HL-60 (cell line): ENCODE data around the gene COLEC11.

Experiments
- DNase-seq, 2 experiments: peaks; one replicate each; pipeline ENCODE4 v3.0.0-alpha.2; 2010 to 2020; ENCODE audit warnings: low read depth in 1 of 2, low spot score in 1 of 2
- H3K27ac ChIP-seq: fragments of 250-450 bp; sonication (Bioruptor Pico); replicated peaks from 2 replicates; pipeline ENCODE4 v1.5.1; 2020; ENCODE audit warnings: mild to moderate bottlenecking, moderate library complexity
- H3K27me3 ChIP-seq: fragments of 250-450 bp; sonication (Bioruptor Pico); 2 replicates; pipeline ENCODE4 v1.5.1; 2021; ENCODE audit warnings: mild to moderate bottlenecking, moderate library complexity; ENCODE audit not compliant: insufficient read depth, poor library complexity, severe bottlenecking
- H3K4me3 ChIP-seq: replicated peaks from 2 replicates; pipeline ENCODE4 v1.5.1; 2011; ENCODE audit warnings: mild to moderate bottlenecking, control low read depth, low read length; ENCODE audit not compliant: insufficient read depth
- GABPA ChIP-seq: IDR thresholded peaks from 2 replicates; pipeline ENCODE4 v1.6.1; 2012; ENCODE audit warnings: low read depth
- POLR2AphosphoS5 ChIP-seq: IDR thresholded peaks from 2 replicates; pipeline ENCODE4 v1.6.1; 2012; ENCODE audit warnings: low read depth
- SPI1 ChIP-seq: IDR thresholded peaks from 2 replicates; pipeline ENCODE4 v1.6.1; 2012; ENCODE audit warnings: low read depth, mild to moderate bottlenecking, borderline replicate concordance
- TF ChIP-seq, protein P1 (sequence below): IDR thresholded peaks from 2 replicates; pipeline ENCODE4 v1.6.1; 2012; ENCODE audit warnings: low read depth; ENCODE audit not compliant: insufficient replicate concordance
- TF ChIP-seq, protein P2 (sequence below): IDR thresholded peaks from one replicate; pipeline ENCODE4 v1.5.1; 2011; ENCODE audit warnings: low read length, control low read depth, inconsistent platforms; ENCODE audit not compliant: insufficient read depth

COLEC11 gene

DNA sequence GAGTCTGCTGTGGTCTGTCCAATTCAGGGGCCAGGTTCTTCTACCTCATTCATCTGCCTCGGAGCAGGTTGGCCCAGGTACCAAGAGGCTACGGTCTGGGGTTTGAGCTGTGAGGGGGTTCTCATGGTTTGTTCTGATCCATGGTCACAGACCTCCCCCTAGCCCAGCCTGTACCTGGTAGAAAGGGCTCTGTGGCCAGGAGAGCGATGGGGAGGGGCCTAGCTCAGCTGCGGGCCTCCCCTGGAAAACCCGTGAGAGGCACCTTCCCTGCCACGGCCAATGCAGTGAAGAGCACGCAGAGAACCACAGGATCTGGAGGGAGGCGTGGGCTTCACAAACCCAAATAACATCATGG, 43.5 kb downstream of the COLEC11 start:
- no peak for TF ChIP-seq SPI1
- TF ChIP-seq POLR2AphosphoS5, result no peak
- TF ChIP-seq, protein P1, sequence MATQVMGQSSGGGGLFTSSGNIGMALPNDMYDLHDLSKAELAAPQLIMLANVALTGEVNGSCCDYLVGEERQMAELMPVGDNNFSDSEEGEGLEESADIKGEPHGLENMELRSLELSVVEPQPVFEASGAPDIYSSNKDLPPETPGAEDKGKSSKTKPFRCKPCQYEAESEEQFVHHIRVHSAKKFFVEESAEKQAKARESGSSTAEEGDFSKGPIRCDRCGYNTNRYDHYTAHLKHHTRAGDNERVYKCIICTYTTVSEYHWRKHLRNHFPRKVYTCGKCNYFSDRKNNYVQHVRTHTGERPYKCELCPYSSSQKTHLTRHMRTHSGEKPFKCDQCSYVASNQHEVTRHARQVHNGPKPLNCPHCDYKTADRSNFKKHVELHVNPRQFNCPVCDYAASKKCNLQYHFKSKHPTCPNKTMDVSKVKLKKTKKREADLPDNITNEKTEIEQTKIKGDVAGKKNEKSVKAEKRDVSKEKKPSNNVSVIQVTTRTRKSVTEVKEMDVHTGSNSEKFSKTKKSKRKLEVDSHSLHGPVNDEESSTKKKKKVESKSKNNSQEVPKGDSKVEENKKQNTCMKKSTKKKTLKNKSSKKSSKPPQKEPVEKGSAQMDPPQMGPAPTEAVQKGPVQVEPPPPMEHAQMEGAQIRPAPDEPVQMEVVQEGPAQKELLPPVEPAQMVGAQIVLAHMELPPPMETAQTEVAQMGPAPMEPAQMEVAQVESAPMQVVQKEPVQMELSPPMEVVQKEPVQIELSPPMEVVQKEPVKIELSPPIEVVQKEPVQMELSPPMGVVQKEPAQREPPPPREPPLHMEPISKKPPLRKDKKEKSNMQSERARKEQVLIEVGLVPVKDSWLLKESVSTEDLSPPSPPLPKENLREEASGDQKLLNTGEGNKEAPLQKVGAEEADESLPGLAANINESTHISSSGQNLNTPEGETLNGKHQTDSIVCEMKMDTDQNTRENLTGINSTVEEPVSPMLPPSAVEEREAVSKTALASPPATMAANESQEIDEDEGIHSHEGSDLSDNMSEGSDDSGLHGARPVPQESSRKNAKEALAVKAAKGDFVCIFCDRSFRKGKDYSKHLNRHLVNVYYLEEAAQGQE, result no peak
- TF ChIP-seq, protein P2, sequence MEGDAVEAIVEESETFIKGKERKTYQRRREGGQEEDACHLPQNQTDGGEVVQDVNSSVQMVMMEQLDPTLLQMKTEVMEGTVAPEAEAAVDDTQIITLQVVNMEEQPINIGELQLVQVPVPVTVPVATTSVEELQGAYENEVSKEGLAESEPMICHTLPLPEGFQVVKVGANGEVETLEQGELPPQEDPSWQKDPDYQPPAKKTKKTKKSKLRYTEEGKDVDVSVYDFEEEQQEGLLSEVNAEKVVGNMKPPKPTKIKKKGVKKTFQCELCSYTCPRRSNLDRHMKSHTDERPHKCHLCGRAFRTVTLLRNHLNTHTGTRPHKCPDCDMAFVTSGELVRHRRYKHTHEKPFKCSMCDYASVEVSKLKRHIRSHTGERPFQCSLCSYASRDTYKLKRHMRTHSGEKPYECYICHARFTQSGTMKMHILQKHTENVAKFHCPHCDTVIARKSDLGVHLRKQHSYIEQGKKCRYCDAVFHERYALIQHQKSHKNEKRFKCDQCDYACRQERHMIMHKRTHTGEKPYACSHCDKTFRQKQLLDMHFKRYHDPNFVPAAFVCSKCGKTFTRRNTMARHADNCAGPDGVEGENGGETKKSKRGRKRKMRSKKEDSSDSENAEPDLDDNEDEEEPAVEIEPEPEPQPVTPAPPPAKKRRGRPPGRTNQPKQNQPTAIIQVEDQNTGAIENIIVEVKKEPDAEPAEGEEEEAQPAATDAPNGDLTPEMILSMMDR, result no peak
- H3K27me3 ChIP-seq, result no peaks in the 10 kb centered on the region

DNA sequence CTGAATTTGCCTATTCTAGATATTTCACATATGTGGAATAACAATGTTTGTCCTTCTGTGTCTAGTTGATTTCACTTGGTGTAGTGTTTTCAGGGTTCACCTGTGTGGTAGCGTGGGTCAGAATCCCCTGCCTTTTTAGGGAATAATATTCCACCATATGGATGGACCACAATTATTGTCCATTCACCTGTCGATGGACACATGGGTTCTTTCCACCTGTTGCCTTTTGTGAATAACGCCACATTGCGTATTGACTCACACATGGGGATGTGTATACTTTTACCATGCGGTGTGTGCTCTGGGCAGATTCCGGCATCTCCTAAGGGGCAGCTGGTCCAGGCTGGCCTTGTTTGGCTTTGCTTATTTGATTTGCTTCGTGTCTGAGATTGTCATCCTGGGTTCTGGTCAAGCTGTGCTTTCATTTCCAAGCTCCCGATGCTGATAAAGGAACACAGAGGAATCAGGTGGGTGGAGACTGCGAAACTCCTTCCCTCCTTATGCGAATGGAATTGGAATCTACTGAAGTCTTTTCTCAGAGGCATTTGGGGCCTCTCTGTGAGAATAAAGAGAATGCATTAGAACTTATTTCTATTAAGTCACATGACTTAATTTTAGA, 44.2 kb downstream of the COLEC11 start:
- H3K4me3 ChIP-seq, result no peak overlapping the region
- TF ChIP-seq GABPA, result no peak
- TF ChIP-seq, protein P1, result no peak
- TF ChIP-seq POLR2AphosphoS5, result no peak
- no peak for TF ChIP-seq SPI1
- TF ChIP-seq, protein P2, result no peak
- H3K27ac ChIP-seq, result no peak overlapping the region
- DNase-seq, result no peak
- no peaks in the 10 kb centered on the region for H3K27me3 ChIP-seq

More for the DNA sequence above, 43.5 kb downstream of the COLEC11 start:
- Histone ChIP-seq H3K4me3 (no peak overlapping the region), H3K27ac (no peak overlapping the region)
- no peak for DNase-seq

DNA sequence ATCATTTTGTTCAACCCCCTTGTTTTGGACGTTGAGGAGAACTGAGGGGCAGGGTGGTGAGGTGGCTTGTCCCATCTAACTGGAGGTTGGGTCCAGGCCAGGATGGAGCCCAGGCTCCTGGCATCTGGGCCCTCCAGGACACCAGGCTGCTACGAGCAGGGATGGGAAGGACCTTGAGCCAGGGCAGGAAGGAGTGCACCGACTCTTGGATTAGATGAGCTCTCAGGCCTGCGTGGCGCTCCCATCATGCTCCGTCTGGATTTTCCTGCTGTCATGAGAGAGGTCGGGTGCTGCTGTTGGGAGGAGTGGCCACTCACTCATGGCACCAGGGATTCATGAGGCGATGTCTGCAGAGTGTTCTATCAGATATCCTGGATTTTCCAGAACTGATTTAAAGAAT, 44.7 kb downstream of the COLEC11 start:
- Histone ChIP-seq H3K27me3 (no peaks in the 10 kb centered on the region), H3K27ac (no peak overlapping the region), H3K4me3 (no peak overlapping the region)
- no peak for TF ChIP-seq SPI1
- TF ChIP-seq, protein P2, result no peak
- DNase-seq, result no peak

DNA sequence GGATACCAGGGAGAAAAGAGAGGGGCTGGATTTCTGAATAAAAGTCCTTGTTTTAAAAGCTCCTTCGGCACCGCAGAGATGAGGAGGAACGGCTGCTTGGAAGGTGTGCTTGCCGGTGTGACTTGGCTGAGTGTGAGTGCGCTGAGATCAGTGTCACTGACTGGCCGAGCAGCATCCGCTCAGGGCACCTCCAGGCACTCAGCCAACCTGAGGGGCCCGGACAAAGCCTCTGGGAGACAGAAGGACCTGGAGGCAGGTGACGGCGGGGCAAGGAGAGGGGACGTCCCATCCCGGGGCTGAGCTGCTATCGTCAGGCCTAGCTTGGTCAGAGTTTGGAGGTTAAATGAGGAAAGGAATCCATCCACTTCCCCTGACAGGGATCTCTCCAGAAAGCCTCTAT, 46.3 kb downstream of the COLEC11 start:
- H3K4me3 ChIP-seq, result no peak overlapping the region
- TF ChIP-seq SPI1 (no peak), POLR2AphosphoS5 (no peak), GABPA (no peak)
- TF ChIP-seq, protein P2, result no peak
- TF ChIP-seq, protein P1, result no peak
- DNase-seq, result no peak
- H3K27ac ChIP-seq, result no peak overlapping the region
- no peaks in the 10 kb centered on the region for H3K27me3 ChIP-seq
